Panc1 (cell line): ENCODE results near the gene ARL15. TPM values are rescaled to one million over a fixed set of nuclear protein-coding genes. Genes with fewer than 3 reads are reported as not detected.

ENCODE experiments used
- ATAC-seq: fragments of 200-7000 bp; cut with Tn5 transposase; 2 replicates; pipeline ENCODE4 v1.9.1; 2020; ENCODE audit warnings: mild to moderate bottlenecking, moderate library complexity
- BruUV-seq: library from RNA; stranded (reverse); fragments of 400-500 nt; replicated peaks from 2 replicates; lab custom pipeline; 2021; lab: Mats Ljungman, UMichigan
- CTCF ChIA-PET: fragments of 300-600 bp; sonication (Branson Sonifier 250); formaldehyde crosslinking; loops from one replicate; lab custom pipeline; 2022; ENCODE audit warnings: antibody characterized with exemption; lab: Charles Lee
- POLR2A ChIA-PET: fragments of 300-600 bp; sonication (Branson Sonifier 250); formaldehyde crosslinking; loops from one replicate; lab custom pipeline; 2022; ENCODE audit warnings: antibody characterized with exemption; lab: Charles Lee
- DNase-seq: peaks from one replicate; pipeline ENCODE4 v3.0.0-alpha.2; 2010; ENCODE audit warnings: low read depth, low spot score
- H3K27ac ChIP-seq: 2 replicates; pipeline ENCODE4 v1.5.1; 2011; ENCODE audit warnings: mild to moderate bottlenecking, low read length, inconsistent platforms
- H3K27me3 ChIP-seq: fragments of 200-500 bp; sonication (Bioruptor generic); 2 replicates; pipeline ENCODE4 v1.6.0; 2014; ENCODE audit warnings: low read length, inconsistent platforms; ENCODE audit not compliant: control insufficient read depth, insufficient read depth
- H3K36me3 ChIP-seq: fragments of 200-500 bp; sonication (Bioruptor generic); 2 replicates; pipeline ENCODE4 v1.5.1; 2014; ENCODE audit warnings: inconsistent platforms, mild to moderate bottlenecking, low read length, moderate library complexity; ENCODE audit not compliant: control insufficient read depth, insufficient read depth
- H3K4me1 ChIP-seq: 2 replicates; pipeline ENCODE4 v1.5.1; 2011; ENCODE audit warnings: inconsistent platforms, mild to moderate bottlenecking, low read length, moderate library complexity; ENCODE audit not compliant: control insufficient read depth, insufficient read depth
- H3K4me3 ChIP-seq, 2 experiments: 2 replicates each; pipeline ENCODE4 v1.5.1; 2011 to 2012; ENCODE audit warnings: low read depth in 2 of 2, low read length in 2 of 2, mild to moderate bottlenecking in 2 of 2, inconsistent platforms in 1 of 2, moderate library complexity in 1 of 2
- H3K9me3 ChIP-seq: fragments of 200-500 bp; sonication (Bioruptor generic); 2 replicates; pipeline ENCODE4 v1.5.1; 2014; ENCODE audit warnings: low read depth, mild to moderate bottlenecking, inconsistent platforms, low read length, moderate library complexity; ENCODE audit not compliant: control insufficient read depth, insufficient read depth
- CTCF ChIP-seq: fragments of 450-650 bp; IDR thresholded peaks from 2 replicates; pipeline ENCODE4 v1.5.1; 2017; ENCODE audit warnings: mild to moderate bottlenecking
- POLR2AphosphoS5 ChIP-seq: IDR thresholded peaks from 2 replicates; pipeline ENCODE4 v1.6.1; 2012; ENCODE audit warnings: mild to moderate bottlenecking, low read depth, low read length, moderate library complexity
- REST ChIP-seq, 2 experiments: IDR thresholded peaks; 2 replicates each; pipeline ENCODE4 v1.6.1; 2011 to 2012; ENCODE audit warnings: low read depth in 2 of 2, control low read depth in 1 of 2, low read length in 1 of 2, mild to moderate bottlenecking in 1 of 2, moderate library complexity in 1 of 2; ENCODE audit not compliant: insufficient read depth in 1 of 2
- SIN3A ChIP-seq: IDR thresholded peaks from 2 replicates; pipeline ENCODE4 v1.6.1; 2012; ENCODE audit warnings: low read depth, mild to moderate bottlenecking, low read length, moderate library complexity, borderline replicate concordance; ENCODE audit not compliant: insufficient read depth
- TCF7L2 ChIP-seq: IDR thresholded peaks from 2 replicates; pipeline ENCODE4 v1.6.1; 2011; ENCODE audit warnings: mild to moderate bottlenecking, low read depth, low read length, inconsistent platforms
- in situ Hi-C: cut with HindIII; loops from 2 replicates; pipeline ENCODE4 v1.10.0; 2016; ENCODE audit warnings: low sequenced_read_pairs, low pct_unique_long_range_greater_than_20kb
- intact Hi-C: fragments of 100-400 bp; cut with micrococcal nuclease; formaldehyde crosslinking; loops from one replicate; pipeline ENCODE4 v1.10.0; 2022; ENCODE audit not compliant: unreplicated experiment
- total RNA-seq: library from RNA; stranded (reverse); gene quantifications from one replicate; pipeline ENCODE4 v1.2.1, GENCODE V29; 2021; ENCODE audit not compliant: unreplicated experiment

Gene ARL15
- total RNA-seq, 1 experiment from 2014 or later: 16.5 TPM

GRCh38 chr5:54109626-54110330, 200.6 kb downstream of the ARL15 start:
- no peak for DNase-seq
- no peak for ATAC-seq
- Histone ChIP-seq H3K27ac (no peak overlapping the region), H3K9me3 (no peaks in the 10 kb centered on the region), H3K4me1 (no peaks in the 10 kb centered on the region), H3K27me3 (no peaks in the 10 kb centered on the region), H3K36me3 (no peaks in the 10 kb centered on the region), H3K4me3 (no peak overlapping the region)
- CTCF ChIA-PET: no interaction called here
- intact Hi-C loops: no loop called here
- BruUV-seq: no TSS peak
- POLR2A ChIA-PET: no interaction called here
- TF ChIP-seq TCF7L2 (no peak), SIN3A (no peak), REST (IDR thresholded peaks at IDR 0.05; ENCODE audit: insufficient read depth in 1 of 2, low read depth in 2 of 2, low read length in 1 of 2) (no peak)
- in situ Hi-C loops: no loop called here

GRCh38 chr5:54108136-54108535, 202.2 kb downstream of the ARL15 start:
- H3K36me3 ChIP-seq: no peaks in the 10 kb centered on the region
- no peak overlapping the region for H3K27ac ChIP-seq
- intact Hi-C loops: no loop called here
- no peaks in the 10 kb centered on the region for H3K9me3 ChIP-seq
- BruUV-seq: no TSS peak
- POLR2A ChIA-PET: interaction anchor here (0.6 kb wide), 1 partner anchor 940 kb away, joined by 4 read pairs; no protein-coding TSS in a partner anchor
- H3K4me3 ChIP-seq: no peak overlapping the region
- in situ Hi-C loops: no loop called here
- DNase-seq: no peak
- no peaks in the 10 kb centered on the region for H3K4me1 ChIP-seq
- TF ChIP-seq TCF7L2 (no peak), REST (IDR thresholded peaks at IDR 0.05; ENCODE audit: insufficient read depth in 1 of 2, low read depth in 2 of 2, low read length in 1 of 2) (no peak), POLR2AphosphoS5 (no peak), CTCF (no peak), SIN3A (no peak)
- ATAC-seq: no peak
- CTCF ChIA-PET: no interaction called here
- no peaks in the 10 kb centered on the region for H3K27me3 ChIP-seq
